ENCODE results near the gene DLST. TPM values are rescaled to one million over a fixed set of nuclear protein-coding genes. Genes with fewer than 3 reads are reported as not detected.
A peak's percentile ranks its signal among the peaks of the same experiment; 100 is the strongest.

DLST gene
- total RNA-seq, result 10 to 100 TPM; 79.3 to 98.7 (median 87.8) TPM

GRCh38 chr14:74881431-74882102 lies at the start of gene DLST:
DLST (plus strand) TSS chr14:74881916; CDS start chr14:74881954, 38 bp downstream.
- WGBS, 2 donors (ENCODE audit: low coverage in 1 of 2), result 2 to 4% methylated on average over 5 to 6 of the region's 53 CpGs
- H3K4me3 ChIP-seq, result peak within 1 kb of the TSS; percentile 79 to 100
- H3K27ac ChIP-seq, result peak within 1 kb of the TSS; percentile 83 to 98 (median 96)
- H3K27me3 ChIP-seq, result no peaks in the 10 kb centered on the region
- H3K4me1 ChIP-seq, result peaks cover 17 to 52% (median 30%) of the 10 kb centered on the region in 3 donors
- TF ChIP-seq POLR2A (IDR thresholded peaks at IDR 0.05), result peak; percentile 74 to 82
- peak; percentile 84 for TF ChIP-seq POLR2AphosphoS5 (IDR thresholded peaks at IDR 0.05)
- TF ChIP-seq, protein P1, sequence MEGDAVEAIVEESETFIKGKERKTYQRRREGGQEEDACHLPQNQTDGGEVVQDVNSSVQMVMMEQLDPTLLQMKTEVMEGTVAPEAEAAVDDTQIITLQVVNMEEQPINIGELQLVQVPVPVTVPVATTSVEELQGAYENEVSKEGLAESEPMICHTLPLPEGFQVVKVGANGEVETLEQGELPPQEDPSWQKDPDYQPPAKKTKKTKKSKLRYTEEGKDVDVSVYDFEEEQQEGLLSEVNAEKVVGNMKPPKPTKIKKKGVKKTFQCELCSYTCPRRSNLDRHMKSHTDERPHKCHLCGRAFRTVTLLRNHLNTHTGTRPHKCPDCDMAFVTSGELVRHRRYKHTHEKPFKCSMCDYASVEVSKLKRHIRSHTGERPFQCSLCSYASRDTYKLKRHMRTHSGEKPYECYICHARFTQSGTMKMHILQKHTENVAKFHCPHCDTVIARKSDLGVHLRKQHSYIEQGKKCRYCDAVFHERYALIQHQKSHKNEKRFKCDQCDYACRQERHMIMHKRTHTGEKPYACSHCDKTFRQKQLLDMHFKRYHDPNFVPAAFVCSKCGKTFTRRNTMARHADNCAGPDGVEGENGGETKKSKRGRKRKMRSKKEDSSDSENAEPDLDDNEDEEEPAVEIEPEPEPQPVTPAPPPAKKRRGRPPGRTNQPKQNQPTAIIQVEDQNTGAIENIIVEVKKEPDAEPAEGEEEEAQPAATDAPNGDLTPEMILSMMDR (IDR thresholded peaks at IDR 0.05), result peak in 1 of 4 experiments; percentile 15
- TF ChIP-seq EP300 (IDR thresholded peaks at IDR 0.05), result no peak
- H3K9me3 ChIP-seq, result no peaks in the 10 kb centered on the region
- peaks cover 0 to 10% of the 10 kb centered on the region in 2 donors for H3K36me3 ChIP-seq
- ATAC-seq, result peak; percentile 94

DNA sequence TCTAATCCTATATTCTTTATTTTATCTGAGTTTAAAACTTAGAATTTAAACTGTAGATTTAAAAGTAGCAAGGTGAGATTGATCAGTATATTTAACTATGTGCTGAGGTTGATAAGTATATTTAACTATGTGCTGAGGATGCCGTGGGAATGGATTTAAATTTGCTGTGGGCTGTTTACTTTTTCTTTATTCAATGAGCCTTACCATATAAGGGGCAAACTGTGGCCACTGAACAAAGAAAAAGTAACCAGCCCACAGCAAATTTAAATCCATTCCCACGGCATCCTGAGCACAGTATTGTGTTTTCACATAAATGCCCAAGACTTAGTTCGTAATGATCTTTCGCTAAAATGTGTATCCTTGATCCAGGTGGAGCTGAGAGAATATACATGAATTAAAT lies 48.9 kb upstream of the DLST start:
- TF ChIP-seq EP300 (IDR thresholded peaks at IDR 0.05), result no peak
- TF ChIP-seq, protein P1 (IDR thresholded peaks at IDR 0.05), result no peak
- no peak for TF ChIP-seq POLR2AphosphoS5 (IDR thresholded peaks at IDR 0.05)
- no peak for TF ChIP-seq POLR2A (IDR thresholded peaks at IDR 0.05)
- no peak overlapping the region for H3K27ac ChIP-seq
- 90 to 93% methylated on average over 4 of the region's 4 CpGs for WGBS, 2 donors (ENCODE audit: low coverage in 1 of 2)
- no peak for ATAC-seq
- peaks cover 0 to 66% of the 10 kb centered on the region in 2 donors for H3K36me3 ChIP-seq
- H3K27me3 ChIP-seq, result no peaks in the 10 kb centered on the region
- peaks cover 0 to 15% (median 0%) of the 10 kb centered on the region in 3 donors for H3K4me1 ChIP-seq
- no peak overlapping the region for H3K4me3 ChIP-seq
- H3K9me3 ChIP-seq, result no peaks in the 10 kb centered on the region

GRCh38 chr14:74834692-74835392 lies 46.9 kb upstream of the DLST start:
- no peak for ATAC-seq
- Histone ChIP-seq H3K9me3 (no peaks in the 10 kb centered on the region), H3K27me3 (no peaks in the 10 kb centered on the region), H3K36me3 (peaks cover 0 to 51% of the 10 kb centered on the region in 2 donors), H3K4me3 (no peak overlapping the region), H3K4me1 (peaks cover 0 to 15% (median 0%) of the 10 kb centered on the region in 3 donors), H3K27ac (no peak overlapping the region)
- WGBS, 2 donors (ENCODE audit: low coverage in 1 of 2), result 86 to 92% methylated on average over 3 to 4 of the region's 5 CpGs
- TF ChIP-seq POLR2A (IDR thresholded peaks at IDR 0.05), result no peak
- no peak for TF ChIP-seq POLR2AphosphoS5 (IDR thresholded peaks at IDR 0.05)
- TF ChIP-seq, protein P1 (IDR thresholded peaks at IDR 0.05), result no peak
- no peak for TF ChIP-seq EP300 (IDR thresholded peaks at IDR 0.05)

GRCh38 chr14:74835645-74836250 lies 46.0 kb upstream of the DLST start:
- WGBS, 2 donors (ENCODE audit: low coverage in 1 of 2), result 73 to 77% methylated on average over 7 of the region's 7 CpGs
- H3K9me3 ChIP-seq, result no peaks in the 10 kb centered on the region

More at GRCh38 chr14:74835645-74836250, 46.0 kb upstream of the DLST start:
- no peak overlapping the region for H3K27ac ChIP-seq
- H3K4me3 ChIP-seq, result no peak overlapping the region
- H3K36me3 ChIP-seq, result peaks cover 0 to 49% of the 10 kb centered on the region in 2 donors
- TF ChIP-seq EP300 (IDR thresholded peaks at IDR 0.05), result no peak
- TF ChIP-seq POLR2AphosphoS5 (IDR thresholded peaks at IDR 0.05), result no peak
- no peak for TF ChIP-seq POLR2A (IDR thresholded peaks at IDR 0.05)
- TF ChIP-seq, protein P1 (IDR thresholded peaks at IDR 0.05), result no peak
- no peak for ATAC-seq
- no peaks in the 10 kb centered on the region for H3K27me3 ChIP-seq
- H3K4me1 ChIP-seq, result peaks cover 0 to 15% (median 0%) of the 10 kb centered on the region in 3 donors
